IMR-90 (cell line): ENCODE results near the gene KLC1. TPM values are rescaled to one million over a fixed set of nuclear protein-coding genes. Genes with fewer than 3 reads are reported as not detected.
A peak's percentile ranks its signal among the peaks of the same experiment; 100 is the strongest.

Source experiments
- ATAC-seq: fragments of 200-7000 bp; cut with Tn5 transposase; 2 replicates; pipeline ENCODE4 v1.9.1; 2020; ENCODE audit warnings: low read depth, mild to moderate bottlenecking, moderate library complexity
- BruUV-seq: library from RNA; stranded (reverse); fragments of 400-500 nt; replicated peaks from 2 replicates; lab custom pipeline; 2021; lab: Mats Ljungman, UMichigan
- CTCF ChIA-PET: fragments of 300-600 bp; formaldehyde crosslinking; extraction: SDS; loops from one replicate; lab custom pipeline; 2021; ENCODE audit warnings: antibody characterized with exemption; lab: Yijun Ruan, JAX
- POLR2A ChIA-PET: fragments of 300-600 bp; sonication (Branson Sonifier 250); formaldehyde crosslinking; loops from one replicate; lab custom pipeline; 2022; ENCODE audit warnings: antibody characterized with exemption; ENCODE audit not compliant: unreplicated experiment; lab: Charles Lee
- DNase-seq: peaks from one replicate; pipeline ENCODE4 v3.0.0; 2013
- H2AFZ ChIP-seq: replicated peaks from 2 replicates; pipeline ENCODE3; 2013; ENCODE audit warnings: low read length, mild to moderate bottlenecking; ENCODE audit not compliant: poor library complexity
- H2AK5ac ChIP-seq: 2 replicates; pipeline ENCODE4 v1.6.1; 2013; ENCODE audit warnings: low read depth, low read length, inconsistent platforms
- H2AK9ac ChIP-seq: replicated peaks from 2 replicates; pipeline ENCODE3; 2013; ENCODE audit warnings: mild to moderate bottlenecking, low read depth, low read length, moderate library complexity; ENCODE audit not compliant: poor library complexity
- H2BK120ac ChIP-seq: 2 replicates; pipeline ENCODE4 v1.6.1; 2013; ENCODE audit warnings: low read depth, low read length, inconsistent platforms
- H2BK15ac ChIP-seq: 3 replicates; pipeline ENCODE4 v1.6.1; 2013; ENCODE audit warnings: low read depth, low read length, inconsistent platforms
- H2BK20ac ChIP-seq: 2 replicates; pipeline ENCODE4 v1.6.1; 2013; ENCODE audit warnings: low read depth, mild to moderate bottlenecking, inconsistent platforms, low read length, moderate library complexity
- H2BK5ac ChIP-seq: 2 replicates; pipeline ENCODE4 v1.6.1; 2013; ENCODE audit warnings: mild to moderate bottlenecking, low read depth, low read length, inconsistent platforms; ENCODE audit not compliant: poor library complexity, severe bottlenecking
- H3K14ac ChIP-seq: replicated peaks from 2 replicates; pipeline ENCODE4 v1.6.1; 2013; ENCODE audit warnings: low read depth, low read length, inconsistent platforms
- H3K18ac ChIP-seq: 2 replicates; pipeline ENCODE4 v1.6.1; 2013; ENCODE audit warnings: low read depth, low read length, control low read depth
- H3K23ac ChIP-seq: 2 replicates; pipeline ENCODE4 v1.6.1; 2013; ENCODE audit warnings: low read depth, low read length, inconsistent platforms
- H3K27ac ChIP-seq: 2 replicates; pipeline ENCODE4 v1.5.1; 2013; ENCODE audit warnings: mild to moderate bottlenecking, control low read depth, low read length; ENCODE audit not compliant: insufficient read depth
- H3K27me3 ChIP-seq: 2 replicates; pipeline ENCODE4 v1.6.1; 2013; ENCODE audit warnings: low read length; ENCODE audit not compliant: control insufficient read depth, insufficient read depth
- H3K36me3 ChIP-seq: 2 replicates; pipeline ENCODE4 v1.6.1; 2013; ENCODE audit warnings: low read length, mixed read lengths; ENCODE audit not compliant: control insufficient read depth, insufficient read depth
- H3K4ac ChIP-seq: 2 replicates; pipeline ENCODE4 v1.6.1; 2013; ENCODE audit warnings: low read depth, low read length, inconsistent platforms
- H3K4me1 ChIP-seq: 2 replicates; pipeline ENCODE4 v1.6.1; 2013; ENCODE audit warnings: low read length, mixed read lengths; ENCODE audit not compliant: control insufficient read depth, insufficient read depth
- H3K4me2 ChIP-seq: 2 replicates; pipeline ENCODE4 v1.6.1; 2013; ENCODE audit warnings: low read depth, mild to moderate bottlenecking, control low read depth, low read length, moderate library complexity
- H3K4me3 ChIP-seq: 2 replicates; pipeline ENCODE4 v1.5.1; 2013; ENCODE audit warnings: low read depth, mild to moderate bottlenecking, control low read depth, low read length, moderate library complexity; ENCODE audit not compliant: insufficient read depth
- H3K56ac ChIP-seq: 2 replicates; pipeline ENCODE4 v1.6.1; 2013; ENCODE audit warnings: low read length, inconsistent platforms; ENCODE audit not compliant: insufficient read depth; ENCODE audit errors: extremely low read depth
- H3K79me1 ChIP-seq, 2 experiments: 2 replicates each; pipeline ENCODE4 v1.6.1; 2013; ENCODE audit warnings: low read length in 2 of 2, inconsistent platforms in 1 of 2, low read depth in 1 of 2
- H3K9ac ChIP-seq: 2 replicates; pipeline ENCODE4 v1.6.1; 2013; ENCODE audit warnings: low read depth, low read length, control low read depth
- H3K9me1 ChIP-seq: 2 replicates; pipeline ENCODE4 v1.6.1; 2013; ENCODE audit warnings: low read length, inconsistent platforms; ENCODE audit not compliant: insufficient read depth
- H3K9me3 ChIP-seq: 2 replicates; pipeline ENCODE4 v1.6.1; 2013; ENCODE audit warnings: low read length; ENCODE audit not compliant: control insufficient read depth, insufficient read depth
- H4K20me1 ChIP-seq: 2 replicates; pipeline ENCODE4 v1.6.1; 2013; ENCODE audit warnings: low read length, inconsistent platforms; ENCODE audit not compliant: insufficient read depth
- H4K5ac ChIP-seq: 2 replicates; pipeline ENCODE4 v1.6.1; 2013; ENCODE audit warnings: mild to moderate bottlenecking, low read depth, low read length, control low read depth
- H4K8ac ChIP-seq, 2 experiments: 2 replicates each; pipeline ENCODE4 v1.6.1; 2013; ENCODE audit warnings: low read depth in 2 of 2, low read length in 2 of 2, control low read depth in 1 of 2, inconsistent platforms in 1 of 2
- H4K91ac ChIP-seq: 2 replicates; pipeline ENCODE4 v1.6.1; 2013; ENCODE audit warnings: low read depth, low read length, inconsistent platforms; ENCODE audit not compliant: insufficient read depth
- BHLHE40 ChIP-seq: fragments of 150-350 bp; IDR thresholded peaks from 2 replicates; pipeline ENCODE4 v1.6.1; 2016; ENCODE audit warnings: mild to moderate bottlenecking, low read depth, low read length
- MAZ ChIP-seq: IDR thresholded peaks from 2 replicates; pipeline ENCODE4 v1.6.1; 2012; ENCODE audit warnings: low read depth, mild to moderate bottlenecking, low read length, improper control_type of control experiment, moderate library complexity, borderline replicate concordance
- MXI1 ChIP-seq: IDR thresholded peaks from 2 replicates; pipeline ENCODE4 v1.6.1; 2012; ENCODE audit warnings: low read depth, mild to moderate bottlenecking, low read length, moderate library complexity, borderline replicate concordance
- RAD21 ChIP-seq: IDR thresholded peaks from 2 replicates; pipeline ENCODE4 v1.6.1; 2012; ENCODE audit warnings: low read length, improper control_type of control experiment
- RCOR1 ChIP-seq: IDR thresholded peaks from 2 replicates; pipeline ENCODE4 v1.6.1; 2012; ENCODE audit warnings: mild to moderate bottlenecking, low read length, improper control_type of control experiment; ENCODE audit not compliant: insufficient replicate concordance
- WGBS, 2 experiments: methylation state at CpG; one replicate each; pipeline versions ENCODE4 v1.1.5 to v1.1.7; 2013; ENCODE audit warnings: missing lambda C conversion rate in 2 of 2; ENCODE audit not compliant: insufficient read length in 1 of 2; ENCODE audit errors: extremely low coverage in 2 of 2; 5-methylcytosine and 5-hydroxymethylcytosine counted together
- dilution Hi-C: fragments of 300-500 bp; cut with HindIII; formaldehyde crosslinking; loops from one replicate; pipeline ENCODE4 v1.14.3; 2018; ENCODE audit warnings: low sequenced_read_pairs; ENCODE audit not compliant: unreplicated experiment
- in situ Hi-C: fragments of 300-500 bp; cut with MboI; formaldehyde crosslinking; loops from 3 replicates; pipeline ENCODE4 v1.14.3; 2019; ENCODE audit warnings: low sequenced_read_pairs, inconsistent platforms, mixed read lengths
- intact Hi-C: fragments of 100-400 bp; cut with micrococcal nuclease; formaldehyde crosslinking; loops from 2 replicates; pipeline ENCODE4 v1.10.0; 2022
- polyA plus RNA-seq, 3 experiments: library from polyadenylated mRNA; depleted of rRNA; stranded (reverse); fragments of >200 nt; gene quantifications; 2 replicates each; pipeline ENCODE4 v1.2.3, GENCODE V29; 2012; ENCODE audit warnings: low replicate concordance in 1 of 3
- total RNA-seq: library from RNA; depleted of rRNA; stranded (reverse); fragments of >200 nt; gene quantifications from 2 replicates; pipeline ENCODE4 v1.2.3, GENCODE V29; 2012
- TF ChIP-seq, protein P1 (sequence below): conservative IDR thresholded peaks from 2 replicates; pipeline ENCODE4 v1.5.1; 2012; ENCODE audit warnings: mild to moderate bottlenecking, low read depth, low read length, improper control_type of control experiment
- TF ChIP-seq, protein P2 (sequence below): fragments of 150-350 bp; IDR thresholded peaks from 2 replicates; pipeline ENCODE4 v1.6.1; 2017; ENCODE audit warnings: mild to moderate bottlenecking, antibody characterized with exemption, low read length, low read depth
- TF ChIP-seq, protein P3 (sequence below): fragments of 150-350 bp; IDR thresholded peaks from 2 replicates; pipeline ENCODE4 v1.6.1; 2016; ENCODE audit warnings: low read depth, mild to moderate bottlenecking, low read length, moderate library complexity, borderline replicate concordance

KLC1 gene
- total and polyA plus RNA-seq, 2 of the 4 experiments (the other 2 are of a cell fraction): 101 to 157 TPM

DNA sequence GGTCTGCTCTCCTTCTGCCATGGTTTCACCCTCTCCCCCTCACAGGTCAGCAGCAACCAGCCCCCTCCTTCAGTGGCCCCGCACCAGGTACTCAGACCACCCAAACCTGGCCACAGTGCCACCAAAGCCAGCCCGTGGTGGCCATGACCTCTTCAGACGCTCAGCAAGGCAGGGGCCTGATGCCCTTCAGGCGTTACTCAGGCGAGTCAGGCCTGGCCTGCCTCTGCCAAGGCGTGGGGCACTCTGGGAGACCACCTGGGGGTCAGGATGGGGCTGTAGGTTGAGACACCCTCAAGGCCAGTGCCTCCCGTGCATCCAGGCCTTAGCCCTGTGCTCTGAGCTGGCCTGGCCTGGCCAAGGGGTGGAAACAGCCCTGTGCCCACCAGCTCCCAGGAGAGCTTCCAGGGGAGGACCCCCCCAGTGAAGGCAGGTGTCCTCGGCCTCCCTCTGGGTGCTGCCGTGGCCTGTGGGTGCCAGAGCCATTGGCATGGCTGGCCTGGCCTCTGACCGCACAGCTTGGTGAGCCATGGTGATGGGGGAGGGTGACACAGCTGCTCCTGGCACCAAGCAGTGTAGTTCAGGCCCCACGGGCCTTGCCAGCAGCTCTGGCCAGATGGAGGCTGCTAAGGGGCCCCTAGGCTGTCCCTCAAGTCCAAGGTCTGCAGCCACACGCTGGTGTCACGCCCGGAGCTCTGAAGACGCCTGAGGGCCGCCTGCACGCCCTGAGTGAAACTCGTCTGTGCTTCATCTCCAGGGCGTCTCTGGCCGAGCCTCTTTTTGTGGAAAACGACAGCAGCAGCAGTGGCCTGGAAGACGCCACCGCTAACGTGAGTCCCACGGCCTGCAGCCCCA, 71.1 kb downstream of the KLC1 start (continued):
- TF ChIP-seq RCOR1 (no peak), RAD21 (no peak)

DNA sequence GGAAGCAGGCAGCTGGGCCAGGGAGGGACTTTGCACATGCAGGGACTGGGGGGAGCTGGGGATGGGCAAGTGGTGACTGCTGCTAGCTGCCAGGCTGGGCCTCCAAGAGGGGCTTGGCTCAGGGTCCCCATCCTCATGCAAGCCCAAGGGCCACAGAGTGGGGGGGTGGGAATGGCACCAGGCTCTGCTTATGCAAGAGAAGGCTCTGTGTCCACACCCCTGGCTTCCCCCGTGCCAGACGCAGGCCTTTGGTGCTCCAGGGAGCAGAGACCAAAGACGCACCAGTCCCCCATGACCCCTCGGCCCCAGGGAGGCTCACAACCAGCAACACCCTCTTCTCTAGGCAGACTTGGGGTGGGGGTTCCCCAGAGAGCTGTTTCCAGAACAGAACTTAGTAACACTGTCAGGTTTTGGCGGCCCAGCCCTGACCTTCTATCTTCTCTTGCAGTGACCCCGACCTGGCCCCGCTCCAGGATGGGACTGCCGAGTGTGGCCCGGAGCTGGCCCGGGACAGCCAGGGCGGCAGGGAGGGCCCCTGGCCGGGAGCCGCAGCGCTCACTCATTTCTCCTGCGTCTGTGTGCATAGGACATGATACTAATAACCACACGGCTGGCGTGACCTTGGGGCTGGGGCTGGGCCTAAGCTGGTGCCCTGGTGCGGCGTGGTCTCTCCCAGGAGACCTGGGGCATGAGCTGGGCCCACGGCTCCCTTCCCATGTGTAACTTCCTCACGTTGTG, 71.9 kb downstream of the KLC1 start:
- 40% methylated on average over 2 of the region's 21 CpGs; no CpG with 5 or more reads in 1 of the 2 experiments for WGBS, 2 experiments
- Histone ChIP-seq H3K27ac (no peak overlapping the region), H3K9me3 (no peaks in the 10 kb centered on the region), H3K9me1 (peaks cover 3% of the 10 kb centered on the region; the same call in 1 of the 2 replicates), H4K5ac (no peak overlapping the region), H3K23ac (no peak overlapping the region), H3K18ac (no peak overlapping the region), H3K27me3 (no peaks in the 10 kb centered on the region), H2AFZ (peak overlapping the region; percentile 56), H2BK15ac (no peak overlapping the region), H3K4me2 (no peak overlapping the region), H3K9ac (no peak overlapping the region), H4K91ac (no peak overlapping the region), H2BK5ac (no peak overlapping the region), H3K4me1 (peaks cover 9% of the 10 kb centered on the region), H4K20me1 (peaks cover 53% of the 10 kb centered on the region), H2AK5ac (no peak overlapping the region), H3K36me3 (peaks cover 61% of the 10 kb centered on the region), H3K56ac (no peak overlapping the region), H2BK20ac (no peak overlapping the region), H4K8ac (no peak overlapping the region), H3K79me1 (peaks cover 27 to 81% of the 10 kb centered on the region in 2 experiments; a peak in 3 of 4 replicates), H3K4ac (no peak overlapping the region), H2BK120ac (no peak overlapping the region), H3K4me3 (no peak overlapping the region), H3K14ac (no peak overlapping the region), H2AK9ac (peak overlapping the region; percentile 9)
- dilution Hi-C loops (no loop called here), intact Hi-C loops (no loop called here), in situ Hi-C loops (no loop called here)
- ChIA-PET POLR2A (no interaction called here), CTCF (no interaction called here)
- TF ChIP-seq, protein P1, sequence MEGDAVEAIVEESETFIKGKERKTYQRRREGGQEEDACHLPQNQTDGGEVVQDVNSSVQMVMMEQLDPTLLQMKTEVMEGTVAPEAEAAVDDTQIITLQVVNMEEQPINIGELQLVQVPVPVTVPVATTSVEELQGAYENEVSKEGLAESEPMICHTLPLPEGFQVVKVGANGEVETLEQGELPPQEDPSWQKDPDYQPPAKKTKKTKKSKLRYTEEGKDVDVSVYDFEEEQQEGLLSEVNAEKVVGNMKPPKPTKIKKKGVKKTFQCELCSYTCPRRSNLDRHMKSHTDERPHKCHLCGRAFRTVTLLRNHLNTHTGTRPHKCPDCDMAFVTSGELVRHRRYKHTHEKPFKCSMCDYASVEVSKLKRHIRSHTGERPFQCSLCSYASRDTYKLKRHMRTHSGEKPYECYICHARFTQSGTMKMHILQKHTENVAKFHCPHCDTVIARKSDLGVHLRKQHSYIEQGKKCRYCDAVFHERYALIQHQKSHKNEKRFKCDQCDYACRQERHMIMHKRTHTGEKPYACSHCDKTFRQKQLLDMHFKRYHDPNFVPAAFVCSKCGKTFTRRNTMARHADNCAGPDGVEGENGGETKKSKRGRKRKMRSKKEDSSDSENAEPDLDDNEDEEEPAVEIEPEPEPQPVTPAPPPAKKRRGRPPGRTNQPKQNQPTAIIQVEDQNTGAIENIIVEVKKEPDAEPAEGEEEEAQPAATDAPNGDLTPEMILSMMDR: no peak
- TF ChIP-seq MXI1 (no peak), BHLHE40 (no peak), RCOR1 (no peak), MAZ (no peak), RAD21 (no peak)
- TF ChIP-seq, protein P2, sequence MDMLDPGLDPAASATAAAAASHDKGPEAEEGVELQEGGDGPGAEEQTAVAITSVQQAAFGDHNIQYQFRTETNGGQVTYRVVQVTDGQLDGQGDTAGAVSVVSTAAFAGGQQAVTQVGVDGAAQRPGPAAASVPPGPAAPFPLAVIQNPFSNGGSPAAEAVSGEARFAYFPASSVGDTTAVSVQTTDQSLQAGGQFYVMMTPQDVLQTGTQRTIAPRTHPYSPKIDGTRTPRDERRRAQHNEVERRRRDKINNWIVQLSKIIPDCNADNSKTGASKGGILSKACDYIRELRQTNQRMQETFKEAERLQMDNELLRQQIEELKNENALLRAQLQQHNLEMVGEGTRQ: no peak
- TF ChIP-seq, protein P3, sequence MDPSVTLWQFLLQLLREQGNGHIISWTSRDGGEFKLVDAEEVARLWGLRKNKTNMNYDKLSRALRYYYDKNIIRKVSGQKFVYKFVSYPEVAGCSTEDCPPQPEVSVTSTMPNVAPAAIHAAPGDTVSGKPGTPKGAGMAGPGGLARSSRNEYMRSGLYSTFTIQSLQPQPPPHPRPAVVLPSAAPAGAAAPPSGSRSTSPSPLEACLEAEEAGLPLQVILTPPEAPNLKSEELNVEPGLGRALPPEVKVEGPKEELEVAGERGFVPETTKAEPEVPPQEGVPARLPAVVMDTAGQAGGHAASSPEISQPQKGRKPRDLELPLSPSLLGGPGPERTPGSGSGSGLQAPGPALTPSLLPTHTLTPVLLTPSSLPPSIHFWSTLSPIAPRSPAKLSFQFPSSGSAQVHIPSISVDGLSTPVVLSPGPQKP: no peak
- BruUV-seq: no TSS peak
- ATAC-seq: no peak
- no peak for DNase-seq
